HFFc6 (cell line): Measurements from ENCODE around the gene TSSK2. TPM values are rescaled to one million over a fixed set of nuclear protein-coding genes. Genes with fewer than 3 reads are reported as not detected.

Experiments
- DNase-seq: peaks from one replicate; pipeline ENCODE4 v3.0.0-alpha.2; 2018
- H3K27ac Mint-ChIP-seq: 2 replicates; pipeline ENCODE4 v1.8.0; 2020; ENCODE audit warnings: mild to moderate bottlenecking, mixed read lengths
- H3K27me3 Mint-ChIP-seq: 2 replicates; pipeline ENCODE4 v1.8.0; 2021; ENCODE audit warnings: mild to moderate bottlenecking, moderate library complexity, mixed read lengths; ENCODE audit not compliant: insufficient read depth
- H3K36me3 Mint-ChIP-seq: 2 replicates; pipeline ENCODE4 v1.8.0; 2021; ENCODE audit warnings: low read depth, mixed read lengths
- H3K4me1 Mint-ChIP-seq: 2 replicates; pipeline ENCODE4 v1.8.0; 2020; ENCODE audit warnings: low read depth, mixed read lengths
- H3K4me3 Mint-ChIP-seq: 2 replicates; pipeline ENCODE4 v1.8.0; 2020; ENCODE audit warnings: mild to moderate bottlenecking, moderate library complexity, mixed read lengths
- H3K9me3 Mint-ChIP-seq: 2 replicates; pipeline ENCODE4 v1.8.0; 2020; ENCODE audit warnings: mild to moderate bottlenecking, mixed read lengths
- total RNA-seq, 6 experiments: library from RNA; stranded (reverse); fragmentation: NEBNext Ultra II Directional; extraction: Animal tissue kit (Norgen Biotek cat#: 25700); gene quantifications; 2 replicates in 1 of 6; 3 replicates in 5 of 6; pipeline ENCODE4 v1.2.3, GENCODE V29; 2021
- TF ChIP-seq, protein P1 (sequence below): fragments of 200-600 bp; sonication (generic); IDR thresholded peaks from 2 replicates; pipeline ENCODE4 v1.5.0; 2021; ENCODE audit warnings: antibody characterized with exemption, mild to moderate bottlenecking

Gene TSSK2
- total RNA-seq, 6 experiments from 2014 or later = not detected

- no peak overlapping the region for H3K4me3 Mint-ChIP-seq
- no peaks in the 10 kb centered on the region; the same call in 1 of the 2 replicates for H3K27me3 Mint-ChIP-seq
- DNase-seq = no peak
- no peaks in the 10 kb centered on the region; the same call in 1 of the 2 replicates for H3K36me3 Mint-ChIP-seq
- TF ChIP-seq, protein P1, sequence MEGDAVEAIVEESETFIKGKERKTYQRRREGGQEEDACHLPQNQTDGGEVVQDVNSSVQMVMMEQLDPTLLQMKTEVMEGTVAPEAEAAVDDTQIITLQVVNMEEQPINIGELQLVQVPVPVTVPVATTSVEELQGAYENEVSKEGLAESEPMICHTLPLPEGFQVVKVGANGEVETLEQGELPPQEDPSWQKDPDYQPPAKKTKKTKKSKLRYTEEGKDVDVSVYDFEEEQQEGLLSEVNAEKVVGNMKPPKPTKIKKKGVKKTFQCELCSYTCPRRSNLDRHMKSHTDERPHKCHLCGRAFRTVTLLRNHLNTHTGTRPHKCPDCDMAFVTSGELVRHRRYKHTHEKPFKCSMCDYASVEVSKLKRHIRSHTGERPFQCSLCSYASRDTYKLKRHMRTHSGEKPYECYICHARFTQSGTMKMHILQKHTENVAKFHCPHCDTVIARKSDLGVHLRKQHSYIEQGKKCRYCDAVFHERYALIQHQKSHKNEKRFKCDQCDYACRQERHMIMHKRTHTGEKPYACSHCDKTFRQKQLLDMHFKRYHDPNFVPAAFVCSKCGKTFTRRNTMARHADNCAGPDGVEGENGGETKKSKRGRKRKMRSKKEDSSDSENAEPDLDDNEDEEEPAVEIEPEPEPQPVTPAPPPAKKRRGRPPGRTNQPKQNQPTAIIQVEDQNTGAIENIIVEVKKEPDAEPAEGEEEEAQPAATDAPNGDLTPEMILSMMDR = no peak
- H3K9me3 Mint-ChIP-seq = no peaks in the 10 kb centered on the region
- no peak overlapping the region for H3K27ac Mint-ChIP-seq
- peaks cover 42% of the 10 kb centered on the region for H3K4me1 Mint-ChIP-seq
Observed at GRCh38 chr22:19106886-19107729, 24.0 kb upstream of the TSSK2 start.

GRCh38 chr22:19107730-19108074, 23.4 kb upstream of the TSSK2 start:
- TF ChIP-seq, protein P1 = no peak
- H3K9me3 Mint-ChIP-seq = no peaks in the 10 kb centered on the region
- no peak overlapping the region for H3K4me3 Mint-ChIP-seq
- H3K27ac Mint-ChIP-seq = no peak overlapping the region
- no peaks in the 10 kb centered on the region; the same call in 1 of the 2 replicates for H3K36me3 Mint-ChIP-seq
- no peak for DNase-seq
- peaks cover 42% of the 10 kb centered on the region for H3K4me1 Mint-ChIP-seq
- no peaks in the 10 kb centered on the region; the same call in 1 of the 2 replicates for H3K27me3 Mint-ChIP-seq

- TF ChIP-seq, protein P1 = no peak
- Mint-ChIP-seq H3K4me1 (peaks cover 42% of the 10 kb centered on the region), H3K27ac (no peak overlapping the region; the same call in 1 of the 2 replicates), H3K36me3 (no peaks in the 10 kb centered on the region; the same call in 1 of the 2 replicates), H3K27me3 (no peaks in the 10 kb centered on the region; the same call in 1 of the 2 replicates), H3K4me3 (no peak overlapping the region), H3K9me3 (no peaks in the 10 kb centered on the region)
- DNase-seq = no peak
Observed at GRCh38 chr22:19108807-19109197, 22.3 kb upstream of the TSSK2 start.

DNA sequence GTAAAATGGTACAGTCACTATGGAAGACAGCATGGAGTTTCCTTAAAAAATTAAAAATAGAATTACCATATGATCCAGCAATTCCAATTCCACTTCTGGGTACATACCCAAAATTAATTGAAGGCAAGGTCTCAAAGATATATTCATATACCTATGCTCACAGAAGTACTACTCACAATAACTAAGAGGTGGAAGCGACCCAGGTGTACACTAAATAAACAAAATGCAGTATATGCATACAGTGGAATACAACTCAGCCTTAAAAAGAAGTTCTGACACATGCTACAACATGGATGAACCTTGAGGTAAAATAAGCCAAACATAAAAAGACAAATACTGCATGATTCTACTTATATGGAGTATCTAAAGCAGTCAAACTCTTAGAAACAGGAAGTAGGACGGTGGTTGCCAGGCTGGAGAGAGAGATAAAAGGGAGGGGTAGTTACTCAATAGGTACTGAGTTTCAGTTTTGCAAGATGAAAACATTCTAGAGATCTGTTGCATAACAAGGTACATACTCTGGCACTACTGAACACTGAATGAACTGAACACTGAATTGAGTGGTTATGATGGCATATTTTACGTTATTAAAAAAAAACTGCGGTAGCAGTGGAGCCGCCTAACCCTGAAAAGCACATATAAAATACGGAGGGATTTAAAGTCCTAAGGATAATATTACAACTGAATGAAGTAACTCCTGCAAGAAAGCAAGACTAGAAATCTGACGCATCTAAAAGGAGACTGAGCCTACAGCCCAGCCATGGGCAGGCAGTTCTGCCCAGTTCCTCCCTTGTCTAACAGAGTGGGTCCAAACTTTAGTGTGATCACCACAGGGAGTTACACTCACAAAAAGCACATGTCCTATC, 21.7 kb upstream of the TSSK2 start:
- H3K27ac Mint-ChIP-seq = peak overlapping the region; percentile 19; the same call in 1 of the 2 replicates

GRCh38 chr22:19110064-19110458, 21.0 kb upstream of the TSSK2 start:
- DNase-seq = no peak
- no peaks in the 10 kb centered on the region for H3K9me3 Mint-ChIP-seq
- H3K4me3 Mint-ChIP-seq = no peak overlapping the region
- no peaks in the 10 kb centered on the region; the same call in 1 of the 2 replicates for H3K36me3 Mint-ChIP-seq
- H3K4me1 Mint-ChIP-seq = peaks cover 38% of the 10 kb centered on the region
- no peak overlapping the region; the same call in 1 of the 2 replicates for H3K27ac Mint-ChIP-seq
- TF ChIP-seq, protein P1 = no peak
- no peaks in the 10 kb centered on the region; the same call in 1 of the 2 replicates for H3K27me3 Mint-ChIP-seq

More for the DNA sequence above, 21.7 kb upstream of the TSSK2 start:
- Mint-ChIP-seq H3K36me3 (no peaks in the 10 kb centered on the region; the same call in 1 of the 2 replicates), H3K4me3 (no peak overlapping the region; the same call in 1 of the 2 replicates), H3K27me3 (no peaks in the 10 kb centered on the region; the same call in 1 of the 2 replicates), H3K9me3 (no peaks in the 10 kb centered on the region), H3K4me1 (peaks cover 36% of the 10 kb centered on the region)
- TF ChIP-seq, protein P1 = no peak
- DNase-seq = no peak
